Endothelial cell (in vitro differentiated cells): Measurements from ENCODE around the gene PDZD7. TPM values are rescaled to one million over a fixed set of nuclear protein-coding genes. Genes with fewer than 3 reads are reported as not detected.

ENCODE experiments used
- DNase-seq: peaks from one replicate; pipeline ENCODE4 v3.0.0; 2021; ENCODE audit warnings: low spot score
- H3K27ac Mint-ChIP-seq: one replicate; pipeline ENCODE4 v1.8.0; 2021; ENCODE audit warnings: mixed read lengths, inconsistent platforms; ENCODE audit not compliant: unreplicated experiment
- H3K27me3 Mint-ChIP-seq: one replicate; pipeline ENCODE4 v1.8.0; 2021; ENCODE audit warnings: mild to moderate bottlenecking, moderate library complexity, mixed read lengths, inconsistent platforms; ENCODE audit not compliant: unreplicated experiment
- H3K36me3 Mint-ChIP-seq: one replicate; pipeline ENCODE4 v1.8.0; 2021; ENCODE audit warnings: mild to moderate bottlenecking, low read depth, mixed read lengths, inconsistent platforms; ENCODE audit not compliant: unreplicated experiment
- H3K4me1 Mint-ChIP-seq: one replicate; pipeline ENCODE4 v1.8.0; 2021; ENCODE audit warnings: mild to moderate bottlenecking, mixed read lengths, inconsistent platforms; ENCODE audit not compliant: unreplicated experiment
- H3K4me3 Mint-ChIP-seq: one replicate; pipeline ENCODE4 v1.8.0; 2021; ENCODE audit warnings: mild to moderate bottlenecking, mixed read lengths, inconsistent platforms; ENCODE audit not compliant: unreplicated experiment
- H3K9me3 Mint-ChIP-seq: one replicate; pipeline ENCODE4 v1.8.0; 2021; ENCODE audit warnings: mixed read lengths, inconsistent platforms; ENCODE audit not compliant: unreplicated experiment
- CTCF ChIP-seq: fragments of 200-600 bp; sonication (generic); IDR thresholded peaks from one replicate; pipeline ENCODE4 v1.5.0; 2021; ENCODE audit warnings: antibody characterized with exemption; ENCODE audit not compliant: unreplicated experiment
- total RNA-seq: library from RNA; stranded (reverse); fragmentation: NEBNext Ultra II Directional; extraction: Animal tissue kit (Norgen Biotek cat#: 25700); gene quantifications from one replicate; pipeline ENCODE4 v1.2.1, GENCODE V29; 2021; ENCODE audit not compliant: unreplicated experiment

Gene PDZD7
- total RNA-seq, 1 donor from 2014 or later, result 0.54 TPM

DNA sequence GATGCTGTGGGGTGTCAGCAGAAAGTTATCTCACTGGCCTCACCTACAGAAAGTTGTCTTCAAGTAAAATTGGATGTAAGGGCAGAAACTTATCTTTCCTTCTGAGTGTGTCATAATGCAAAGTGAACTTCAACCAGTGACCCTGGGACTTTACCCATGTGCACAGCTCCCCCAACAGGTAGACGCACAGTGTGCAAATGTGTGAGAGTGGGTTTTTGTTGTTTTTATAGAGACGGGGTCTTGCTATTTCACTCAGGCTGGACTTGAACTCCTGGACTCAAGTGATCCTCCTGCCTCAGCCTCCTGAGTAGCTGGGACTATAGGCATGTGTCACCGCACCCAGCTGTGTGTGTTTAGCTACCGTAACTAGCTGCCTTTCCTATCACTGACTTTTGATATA is 24.5 kb upstream of the PDZD7 start:
- Mint-ChIP-seq H3K4me1 (peaks cover 9% of the 10 kb centered on the region), H3K27ac (no peak overlapping the region), H3K27me3 (peaks cover 6% of the 10 kb centered on the region), H3K36me3 (no peaks in the 10 kb centered on the region), H3K4me3 (no peak overlapping the region), H3K9me3 (no peaks in the 10 kb centered on the region)
- TF ChIP-seq CTCF, result no peak
- no peak for DNase-seq

DNA sequence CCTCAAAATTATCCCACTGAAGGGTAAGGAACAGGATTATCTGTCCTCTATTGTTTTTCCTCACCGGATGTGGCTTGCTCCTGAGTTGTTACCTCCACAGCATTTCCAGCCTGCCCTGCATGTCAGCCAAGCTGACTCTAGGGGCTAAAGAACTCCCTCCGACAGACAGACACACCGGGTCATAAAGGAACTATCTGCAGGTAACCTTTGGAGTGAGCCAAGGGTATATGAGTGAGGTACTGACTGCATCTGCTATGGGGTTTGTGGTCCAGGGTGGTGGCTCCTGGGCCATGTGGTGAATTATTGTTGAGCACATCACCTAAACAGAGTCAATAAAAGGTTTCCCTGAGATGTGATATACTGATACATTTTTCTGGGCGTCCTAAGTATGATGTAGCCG is 23.9 kb upstream of the PDZD7 start:
- no peaks in the 10 kb centered on the region for H3K9me3 Mint-ChIP-seq
- TF ChIP-seq CTCF, result no peak
- H3K27me3 Mint-ChIP-seq, result peaks cover 6% of the 10 kb centered on the region
- no peaks in the 10 kb centered on the region for H3K36me3 Mint-ChIP-seq
- no peak overlapping the region for H3K27ac Mint-ChIP-seq
- H3K4me3 Mint-ChIP-seq, result no peak overlapping the region
- no peak for DNase-seq
- H3K4me1 Mint-ChIP-seq, result peaks cover 6% of the 10 kb centered on the region

GRCh38 chr10:101054351-101054750 is 23.4 kb upstream of the PDZD7 start:
- no peak for TF ChIP-seq CTCF
- Mint-ChIP-seq H3K4me3 (no peak overlapping the region), H3K9me3 (no peaks in the 10 kb centered on the region), H3K36me3 (no peaks in the 10 kb centered on the region), H3K27me3 (peaks cover 11% of the 10 kb centered on the region), H3K4me1 (peaks cover 4% of the 10 kb centered on the region), H3K27ac (no peak overlapping the region)
- no peak for DNase-seq

DNA sequence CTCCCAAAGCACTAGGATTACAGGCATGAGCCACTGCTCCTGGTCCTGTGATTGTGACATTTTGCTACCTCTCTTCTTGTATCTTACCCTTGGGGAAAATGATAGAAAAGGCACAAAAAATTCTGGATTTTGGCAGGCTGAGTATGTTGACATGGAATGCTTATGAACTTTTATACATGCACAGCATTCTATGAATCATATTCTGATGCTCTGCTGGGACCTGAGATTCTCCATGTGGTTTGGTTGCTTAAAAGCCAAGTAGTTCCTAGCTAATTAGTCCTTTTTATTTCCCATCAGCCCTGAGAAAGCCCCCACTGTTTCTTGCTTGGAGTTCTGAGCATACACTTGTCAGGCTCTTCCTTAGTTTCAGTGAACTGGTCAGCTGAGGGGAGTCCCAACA is 22.6 kb upstream of the PDZD7 start:
- Mint-ChIP-seq H3K4me3 (no peak overlapping the region), H3K9me3 (no peaks in the 10 kb centered on the region), H3K27me3 (peaks cover 19% of the 10 kb centered on the region), H3K27ac (no peak overlapping the region), H3K36me3 (no peaks in the 10 kb centered on the region), H3K4me1 (peaks cover 9% of the 10 kb centered on the region)
- TF ChIP-seq CTCF, result no peak
- no peak for DNase-seq

- TF ChIP-seq CTCF, result no peak
- H3K9me3 Mint-ChIP-seq, result no peaks in the 10 kb centered on the region
- H3K27me3 Mint-ChIP-seq, result peaks cover 22% of the 10 kb centered on the region
- no peak overlapping the region for H3K4me3 Mint-ChIP-seq
- peaks cover 12% of the 10 kb centered on the region for H3K4me1 Mint-ChIP-seq
- no peaks in the 10 kb centered on the region for H3K36me3 Mint-ChIP-seq
- H3K27ac Mint-ChIP-seq, result no peak overlapping the region
- DNase-seq, result no peak
Measured at GRCh38 chr10:101052285-101052684, 21.4 kb upstream of the PDZD7 start.
